Mucosa of stomach (tissue), 1 donor: ENCODE data around the gene ACTR6.
"Not testable (repeated sequence)": the region's sequence is repeated elsewhere in the genome, so short reads cannot be mapped to it uniquely, and the experiment has no call there.

Source experiments
- H3K27me3 ChIP-seq: one replicate; pipeline ENCODE4 v1.7.0; 2013; ENCODE audit warnings: mild to moderate bottlenecking, low read length; ENCODE audit not compliant: control insufficient read depth, insufficient read depth
- H3K36me3 ChIP-seq: one replicate; pipeline ENCODE4 v1.7.0; 2013; ENCODE audit warnings: low read length; ENCODE audit not compliant: control insufficient read depth, insufficient read depth
- H3K4me1 ChIP-seq: one replicate; pipeline ENCODE4 v1.7.0; 2013; ENCODE audit warnings: mild to moderate bottlenecking, low read length; ENCODE audit not compliant: control insufficient read depth, insufficient read depth
- H3K4me3 ChIP-seq: one replicate; pipeline ENCODE4 v1.7.0; 2013; ENCODE audit warnings: low read length
- H3K9ac ChIP-seq: one replicate; pipeline ENCODE4 v1.7.0; 2013; ENCODE audit warnings: mild to moderate bottlenecking, low read length, moderate library complexity
- H3K9me3 ChIP-seq: one replicate; pipeline ENCODE4 v1.7.0; 2013; ENCODE audit warnings: mild to moderate bottlenecking, low read length, moderate library complexity; ENCODE audit not compliant: control insufficient read depth
- donor health status: Pancreatic carcinoma.

Gene ACTR6

DNA sequence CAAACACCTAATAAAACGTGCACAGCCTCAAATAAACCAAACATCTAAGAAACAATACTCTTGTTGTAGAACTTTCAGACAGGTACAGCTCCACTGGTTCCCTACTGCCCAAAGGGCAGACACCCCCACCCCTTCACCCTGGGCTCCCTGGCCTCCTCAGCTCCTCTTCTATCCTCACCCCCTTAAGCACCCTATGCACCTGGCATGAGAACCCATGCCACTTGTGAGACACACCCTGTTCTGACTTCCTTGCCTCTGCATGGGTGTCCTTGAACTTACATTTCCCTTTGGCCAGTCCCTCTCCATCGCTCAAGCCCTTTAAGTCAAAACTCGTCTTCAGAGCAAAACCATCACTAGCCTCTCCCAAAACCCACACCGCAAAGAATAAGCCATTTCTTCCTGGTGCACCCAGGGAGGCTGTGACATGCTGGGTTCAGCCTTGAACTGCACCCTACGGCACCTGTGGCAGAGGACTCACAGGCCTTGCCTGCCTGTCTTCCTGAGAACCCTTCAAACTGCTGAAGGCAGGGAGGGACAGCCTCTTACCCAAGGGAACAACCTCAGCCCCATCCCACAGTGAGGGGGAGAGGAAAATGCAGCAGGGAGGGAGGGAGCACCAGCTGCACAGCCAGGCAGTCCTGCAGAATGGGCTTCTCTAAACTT is 12.6 kb upstream of the ACTR6 start:
- Histone ChIP-seq H3K9me3 (no peaks in the 10 kb centered on the region), H3K9ac (no peak overlapping the region), H3K36me3 (no peaks in the 10 kb centered on the region), H3K4me3 (no peak overlapping the region), H3K4me1 (no peaks in the 10 kb centered on the region), H3K27me3 (no peaks in the 10 kb centered on the region)

DNA sequence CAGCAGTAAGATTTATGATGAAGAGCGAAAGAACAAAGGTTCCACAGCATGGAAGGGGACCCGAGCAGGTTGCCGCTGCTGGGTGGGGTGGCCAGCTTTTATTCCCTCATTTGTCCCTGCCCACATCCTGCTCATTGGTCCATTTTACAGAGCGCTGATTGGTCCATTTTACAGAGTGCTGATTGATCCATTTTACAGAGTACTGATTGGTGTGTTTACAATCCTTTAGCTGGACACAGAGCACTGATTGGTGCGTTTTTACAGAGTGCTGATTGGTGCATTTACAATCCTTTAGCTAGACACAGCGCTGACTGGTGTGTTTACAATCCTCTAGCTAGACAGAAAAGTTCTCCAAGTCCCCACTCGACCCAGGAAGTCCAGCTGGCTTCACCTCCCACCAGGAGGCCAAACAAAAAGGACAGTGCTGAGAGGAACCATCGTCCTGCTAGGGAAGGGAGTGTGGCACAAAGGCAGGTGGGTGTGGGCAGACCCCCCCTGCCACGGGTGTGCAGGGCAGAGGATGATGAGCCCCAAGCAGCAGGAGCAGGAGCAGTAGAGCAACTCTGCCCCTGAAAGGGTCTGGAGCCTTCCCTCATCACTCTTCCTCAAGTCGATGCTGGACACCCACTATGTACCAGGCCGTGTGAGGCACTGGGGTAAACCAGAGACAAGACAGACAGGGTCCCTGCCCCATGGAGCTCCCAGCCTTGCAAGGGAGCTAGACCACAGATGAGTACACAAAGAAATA is 11.6 kb upstream of the ACTR6 start:
- H3K9me3 ChIP-seq, H3K36me3 ChIP-seq, H3K9ac ChIP-seq, H3K27me3 ChIP-seq, H3K4me1 ChIP-seq, H3K4me3 ChIP-seq: not testable (repeated sequence)

DNA sequence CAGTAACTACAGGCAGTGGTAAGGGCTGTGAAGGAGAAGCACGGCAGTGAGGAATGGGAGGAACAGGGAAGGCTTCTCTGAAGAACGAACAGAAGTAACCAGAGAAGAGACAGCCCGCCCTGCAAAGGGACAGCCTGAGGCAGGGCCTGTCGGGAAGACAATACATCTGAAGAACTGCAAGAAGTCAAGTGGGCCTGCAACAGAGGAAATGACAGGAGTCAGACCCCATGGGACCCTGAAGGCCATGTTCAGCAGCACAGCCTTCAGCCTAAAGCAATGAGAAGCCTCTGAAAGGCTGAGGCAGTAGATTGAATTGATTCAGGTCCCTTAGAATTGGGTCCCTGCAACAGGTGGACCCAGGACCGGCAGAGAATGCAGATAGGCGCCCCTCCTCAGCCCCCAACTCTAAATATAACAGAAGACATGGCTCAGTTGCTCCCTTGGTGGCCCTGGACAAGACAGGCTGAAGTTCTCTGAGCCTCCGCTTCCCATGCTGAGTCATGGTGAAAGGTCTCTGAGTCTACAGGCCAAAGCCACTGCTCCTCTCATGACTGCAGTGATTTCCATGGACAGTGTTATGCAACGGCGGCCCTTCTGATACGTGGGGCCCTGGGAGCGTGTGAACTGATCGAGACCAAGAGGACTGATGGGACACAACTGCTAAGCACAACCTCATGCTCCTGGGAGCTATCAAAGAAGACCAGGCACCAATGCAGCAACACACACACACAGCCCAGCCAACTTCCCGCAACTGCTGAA is 10.8 kb upstream of the ACTR6 start:
- Histone ChIP-seq H3K36me3 (no peaks in the 10 kb centered on the region), H3K9me3 (no peaks in the 10 kb centered on the region), H3K27me3 (no peaks in the 10 kb centered on the region), H3K4me1 (no peaks in the 10 kb centered on the region), H3K9ac (no peak overlapping the region), H3K4me3 (no peak overlapping the region)

GRCh38 chr12:100193085-100193484 is 7.5 kb upstream of the ACTR6 start:
- no peaks in the 10 kb centered on the region for H3K9me3 ChIP-seq

GRCh38 chr12:100197486-100197885 is 3.1 kb upstream of the ACTR6 start:
- H3K36me3 ChIP-seq = no peaks in the 10 kb centered on the region
- peaks cover 5% of the 10 kb centered on the region for H3K4me1 ChIP-seq
- H3K9me3 ChIP-seq = no peaks in the 10 kb centered on the region
- no peak overlapping the region for H3K9ac ChIP-seq
- H3K27me3 ChIP-seq = no peaks in the 10 kb centered on the region
- H3K4me3 ChIP-seq = no peak overlapping the region

More at GRCh38 chr12:100193085-100193484, 7.5 kb upstream of the ACTR6 start:
- Histone ChIP-seq H3K4me1 (no peaks in the 10 kb centered on the region), H3K4me3 (no peak overlapping the region), H3K9ac (no peak overlapping the region), H3K27me3 (no peaks in the 10 kb centered on the region), H3K36me3 (no peaks in the 10 kb centered on the region)

DNA sequence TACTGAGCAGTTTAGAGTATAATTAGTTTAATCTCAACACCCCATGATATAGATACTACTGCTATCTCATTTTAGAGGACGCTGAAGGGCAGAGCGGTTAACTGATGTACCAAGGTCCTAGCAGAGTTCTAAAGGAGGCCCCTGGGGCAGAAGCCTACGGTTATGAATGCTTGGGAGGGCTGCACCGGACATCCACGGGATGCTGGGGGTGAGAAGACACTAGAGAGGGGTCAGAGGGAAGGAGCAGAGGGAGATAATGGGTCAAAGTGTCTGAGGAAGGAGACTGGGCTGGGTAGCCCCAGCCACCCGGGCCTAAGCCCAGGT is 1.6 kb upstream of the ACTR6 start:
- Histone ChIP-seq H3K27me3 (no peaks in the 10 kb centered on the region), H3K9ac (peak overlapping the region; percentile 50)

DNA sequence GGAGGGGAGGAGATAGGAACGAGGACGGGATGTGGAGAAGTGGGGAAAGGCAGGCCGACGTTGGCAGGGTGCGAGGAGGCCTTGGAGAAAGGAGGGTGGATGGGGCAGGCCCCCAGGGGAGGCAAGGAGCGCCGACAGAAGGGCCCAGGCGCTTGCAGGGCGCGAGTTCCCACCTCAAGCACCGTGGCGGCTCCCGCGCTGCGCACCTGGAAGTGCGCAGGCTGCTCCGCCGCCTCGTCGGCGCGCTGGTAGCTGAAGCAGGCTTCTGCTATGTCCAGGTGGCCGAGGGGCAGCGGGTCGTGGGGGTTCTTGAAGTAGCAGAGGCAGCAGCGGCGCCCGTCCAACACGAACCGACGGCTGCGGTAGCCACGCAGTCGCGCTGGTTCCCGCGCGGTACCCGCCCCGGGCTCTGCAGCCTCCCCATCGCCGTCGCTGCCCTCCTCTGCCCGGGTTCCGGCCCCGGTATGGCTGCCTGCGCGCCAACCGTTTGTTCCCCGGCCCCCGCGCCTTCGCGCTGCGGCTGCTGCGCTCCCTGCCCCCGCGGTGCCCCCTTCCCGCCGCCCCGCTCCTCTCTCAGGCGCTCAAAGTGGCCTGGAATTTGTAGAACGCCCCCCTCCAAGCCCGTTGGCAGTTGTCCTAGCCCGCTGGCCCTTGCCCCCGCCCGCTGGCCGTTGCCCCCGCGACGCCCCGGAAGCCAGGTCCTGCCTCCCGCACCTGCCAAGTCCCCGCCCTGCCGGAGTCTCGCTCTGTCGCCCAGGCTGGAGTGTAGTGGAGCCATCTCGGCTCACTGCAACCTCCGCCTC is 1.1 kb upstream of the ACTR6 start:
- Histone ChIP-seq H3K9ac (peak overlapping the region; percentile 50), H3K4me1 (peaks cover 5% of the 10 kb centered on the region)

More for the DNA sequence above, 1.6 kb upstream of the ACTR6 start:
- Histone ChIP-seq H3K4me3 (peak overlapping the region; percentile 35), H3K9me3 (no peaks in the 10 kb centered on the region), H3K36me3 (no peaks in the 10 kb centered on the region), H3K4me1 (peaks cover 5% of the 10 kb centered on the region)

DNA sequence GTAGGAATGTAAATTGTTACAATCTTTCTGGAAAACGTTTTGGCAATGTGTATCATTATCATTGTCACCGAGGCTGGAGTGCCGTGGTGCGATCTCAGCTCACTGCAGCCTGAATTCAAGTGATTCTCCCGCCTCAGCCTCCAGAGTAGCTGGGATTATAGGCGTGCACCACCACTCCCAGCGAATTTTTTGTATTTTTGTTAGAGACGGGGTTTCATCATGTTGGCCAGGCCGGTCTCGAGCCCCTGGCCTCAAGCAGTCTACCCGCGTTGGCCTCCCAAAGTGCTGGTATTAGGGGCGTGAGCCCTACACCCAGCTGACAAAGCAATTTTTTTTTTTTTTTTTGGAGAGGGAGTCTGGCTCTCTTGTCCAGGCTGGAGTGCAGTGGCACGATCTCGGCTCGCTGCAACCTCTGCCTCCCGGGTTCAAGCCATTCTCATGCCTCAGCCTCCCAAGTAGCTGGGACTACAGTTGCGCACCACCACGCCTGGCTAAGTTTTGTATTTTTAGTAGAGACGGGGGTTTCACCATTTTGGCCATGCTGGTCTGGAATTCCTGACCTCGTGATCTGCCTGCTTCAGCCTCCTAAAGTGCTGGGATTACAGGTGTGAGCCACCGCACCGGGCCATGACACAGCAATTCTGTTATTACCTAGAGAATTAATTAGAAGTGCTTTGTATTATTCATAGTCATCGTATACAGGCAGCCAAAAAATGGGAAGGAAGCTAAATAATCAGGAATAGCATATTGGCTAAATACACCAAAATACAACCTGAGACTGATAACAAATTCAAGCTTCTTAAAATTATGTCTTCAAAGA is 1.2 kb downstream of the ACTR6 start:
- Histone ChIP-seq H3K36me3 (no peaks in the 10 kb centered on the region), H3K4me3 (no peak overlapping the region), H3K4me1 (peaks cover 5% of the 10 kb centered on the region), H3K9ac (no peak overlapping the region), H3K27me3 (no peaks in the 10 kb centered on the region), H3K9me3 (no peaks in the 10 kb centered on the region)

More for the DNA sequence above, 1.1 kb upstream of the ACTR6 start:
- H3K36me3 ChIP-seq = no peaks in the 10 kb centered on the region
- peak overlapping the region; percentile 35 for H3K4me3 ChIP-seq
- H3K9me3 ChIP-seq = no peaks in the 10 kb centered on the region
- no peaks in the 10 kb centered on the region for H3K27me3 ChIP-seq

- Histone ChIP-seq H3K4me1 (no peaks in the 10 kb centered on the region), H3K27me3 (no peaks in the 10 kb centered on the region), H3K9ac (no peak overlapping the region), H3K36me3 (no peaks in the 10 kb centered on the region), H3K4me3 (no peak overlapping the region), H3K9me3 (no peaks in the 10 kb centered on the region)
These were observed 6.7 kb downstream of the ACTR6 start for GRCh38 chr12:100207311-100207710.

DNA sequence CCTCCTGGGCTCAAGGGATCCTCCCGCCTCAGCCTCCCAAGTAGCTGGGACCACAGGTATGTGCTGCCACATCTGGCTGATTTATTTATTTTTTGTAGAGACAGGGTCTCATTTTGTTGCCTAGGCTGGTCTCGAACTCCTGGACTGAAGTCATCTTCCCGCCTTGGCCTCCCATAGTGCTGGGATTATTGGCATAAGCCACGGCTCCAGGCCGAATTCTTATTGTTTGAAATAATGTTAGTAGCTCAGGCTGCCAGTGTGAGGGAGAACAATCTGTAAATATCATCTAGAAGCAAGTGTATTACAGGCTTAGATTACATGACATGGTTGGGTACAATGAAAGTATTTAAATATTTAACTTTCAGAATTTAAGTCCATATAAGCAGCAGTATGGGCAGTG is 8.2 kb downstream of the ACTR6 start:
- Histone ChIP-seq H3K9me3 (no peaks in the 10 kb centered on the region), H3K4me1 (peaks cover 4% of the 10 kb centered on the region), H3K9ac (no peak overlapping the region), H3K27me3 (no peaks in the 10 kb centered on the region), H3K4me3 (no peak overlapping the region), H3K36me3 (no peaks in the 10 kb centered on the region)

GRCh38 chr12:100211698-100212097 is 11.1 kb downstream of the ACTR6 start:
- Histone ChIP-seq H3K4me1 (peaks cover 8% of the 10 kb centered on the region), H3K36me3 (no peaks in the 10 kb centered on the region), H3K9ac (no peak overlapping the region), H3K9me3 (no peaks in the 10 kb centered on the region), H3K4me3 (no peak overlapping the region), H3K27me3 (no peaks in the 10 kb centered on the region)
